ENCODE data around the gene NOXO1. TPM values are rescaled to one million over a fixed set of nuclear protein-coding genes. Genes with fewer than 3 reads are reported as not detected.

NOXO1 gene
- total and polyA plus RNA-seq, 11 donors, result 0.06 to 0.15 TPM; not detected in 9

DNA sequence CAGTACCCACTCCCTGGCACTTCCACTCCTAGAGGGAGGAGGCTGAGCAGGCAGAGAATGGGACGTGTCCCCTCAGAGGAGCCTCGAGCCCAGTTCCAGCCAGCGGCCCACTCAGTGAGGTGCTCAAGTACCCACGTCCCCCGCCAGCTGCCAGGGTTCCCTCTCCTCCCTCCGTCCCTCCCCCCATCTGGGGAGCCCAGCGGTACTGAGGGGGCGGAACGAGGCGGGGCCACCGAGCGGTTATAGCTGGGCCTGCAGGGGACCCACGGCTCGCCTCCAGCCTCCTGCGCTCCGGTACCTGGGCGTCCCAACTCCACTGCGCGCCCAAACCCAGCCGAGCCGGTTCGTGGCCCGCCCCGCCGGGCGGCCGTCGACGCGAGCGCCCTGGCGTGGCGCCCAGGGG lies 38.2 kb upstream of the NOXO1 start, which contains the start of gene NPW:
NPW (plus strand) TSS at position 268 of the 403 bp plus-strand sequence.
- DNase-seq, result peak in 1 of 5 donors; percentile 25
- H3K9me3 ChIP-seq, result no peaks in the 10 kb centered on the region
- intact Hi-C loops (cut with DNase I), result loop anchor here in 1 of 10 donors (5.0 kb wide), 1 partner anchor 33 kb away; no protein-coding TSS in a partner anchor
- no peak within 1 kb of the TSS for H3K27ac ChIP-seq
- TF ChIP-seq POLR2A (IDR thresholded peaks at IDR 0.05), result no peak
- TF ChIP-seq, protein P1, sequence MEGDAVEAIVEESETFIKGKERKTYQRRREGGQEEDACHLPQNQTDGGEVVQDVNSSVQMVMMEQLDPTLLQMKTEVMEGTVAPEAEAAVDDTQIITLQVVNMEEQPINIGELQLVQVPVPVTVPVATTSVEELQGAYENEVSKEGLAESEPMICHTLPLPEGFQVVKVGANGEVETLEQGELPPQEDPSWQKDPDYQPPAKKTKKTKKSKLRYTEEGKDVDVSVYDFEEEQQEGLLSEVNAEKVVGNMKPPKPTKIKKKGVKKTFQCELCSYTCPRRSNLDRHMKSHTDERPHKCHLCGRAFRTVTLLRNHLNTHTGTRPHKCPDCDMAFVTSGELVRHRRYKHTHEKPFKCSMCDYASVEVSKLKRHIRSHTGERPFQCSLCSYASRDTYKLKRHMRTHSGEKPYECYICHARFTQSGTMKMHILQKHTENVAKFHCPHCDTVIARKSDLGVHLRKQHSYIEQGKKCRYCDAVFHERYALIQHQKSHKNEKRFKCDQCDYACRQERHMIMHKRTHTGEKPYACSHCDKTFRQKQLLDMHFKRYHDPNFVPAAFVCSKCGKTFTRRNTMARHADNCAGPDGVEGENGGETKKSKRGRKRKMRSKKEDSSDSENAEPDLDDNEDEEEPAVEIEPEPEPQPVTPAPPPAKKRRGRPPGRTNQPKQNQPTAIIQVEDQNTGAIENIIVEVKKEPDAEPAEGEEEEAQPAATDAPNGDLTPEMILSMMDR (IDR thresholded peaks at IDR 0.05), result no peak
- H3K36me3 ChIP-seq, result no peaks in the 10 kb centered on the region
- peak within 1 kb of the TSS in 4 of 12 donors; percentile 3 to 22 (median 16) for H3K4me3 ChIP-seq
- peaks cover 0 to 36% (median 26%) of the 10 kb centered on the region in 12 donors for H3K4me1 ChIP-seq
- whole genome bisulfite sequencing, 4 donors, result 2 to 21% (median 5%) methylated on average over 5 to 33 of the region's 33 CpGs
- no peak for ATAC-seq
- H3K27me3 ChIP-seq, result peaks cover 10 to 40% (median 30%) of the 10 kb centered on the region in 9 donors

GRCh38 chr16:2016407-2016922 lies 35.2 kb upstream of the NOXO1 start:
- Histone ChIP-seq H3K4me3 (no peak overlapping the region), H3K9me3 (no peaks in the 10 kb centered on the region), H3K27me3 (peaks cover 10 to 36% (median 26%) of the 10 kb centered on the region in 9 donors), H3K4me1 (peaks cover 0 to 15% (median 10%) of the 10 kb centered on the region in 12 donors), H3K36me3 (no peaks in the 10 kb centered on the region), H3K27ac (no peak overlapping the region)
- 28 to 32% (median 31%) methylated on average over 8 to 13 of the region's 13 CpGs for WGBS, 4 donors
- TF ChIP-seq POLR2A (IDR thresholded peaks at IDR 0.05), result no peak
- TF ChIP-seq, protein P1 (IDR thresholded peaks at IDR 0.05), result peak; percentile 6 to 47 (median 26)
- DNase-seq, result no peak
- ATAC-seq, result no peak
- intact Hi-C loops (cut with DNase I), result loop anchor here in 1 of 10 donors (5.0 kb wide), 1 partner anchor 36 kb away; no protein-coding TSS in a partner anchor

- intact Hi-C loops (cut with DNase I), result loop anchor here in 1 of 10 donors (5.0 kb wide), 1 partner anchor 36 kb away; no protein-coding TSS in a partner anchor
- no peak for DNase-seq
- Histone ChIP-seq H3K27ac (no peak overlapping the region), H3K27me3 (peaks cover 10 to 30% (median 20%) of the 10 kb centered on the region in 9 donors), H3K9me3 (no peaks in the 10 kb centered on the region), H3K36me3 (no peaks in the 10 kb centered on the region), H3K4me1 (peaks cover 0 to 15% (median 10%) of the 10 kb centered on the region in 12 donors), H3K4me3 (no peak overlapping the region)
- ATAC-seq, result no peak
- 81 to 87% (median 83%) methylated on average over 7 of the region's 7 CpGs for WGBS, 4 donors
- TF ChIP-seq POLR2A (IDR thresholded peaks at IDR 0.05), result no peak
- TF ChIP-seq, protein P1 (IDR thresholded peaks at IDR 0.05), result no peak
Measured at GRCh38 chr16:2015947-2016208, 34.6 kb upstream of the NOXO1 start.

DNA sequence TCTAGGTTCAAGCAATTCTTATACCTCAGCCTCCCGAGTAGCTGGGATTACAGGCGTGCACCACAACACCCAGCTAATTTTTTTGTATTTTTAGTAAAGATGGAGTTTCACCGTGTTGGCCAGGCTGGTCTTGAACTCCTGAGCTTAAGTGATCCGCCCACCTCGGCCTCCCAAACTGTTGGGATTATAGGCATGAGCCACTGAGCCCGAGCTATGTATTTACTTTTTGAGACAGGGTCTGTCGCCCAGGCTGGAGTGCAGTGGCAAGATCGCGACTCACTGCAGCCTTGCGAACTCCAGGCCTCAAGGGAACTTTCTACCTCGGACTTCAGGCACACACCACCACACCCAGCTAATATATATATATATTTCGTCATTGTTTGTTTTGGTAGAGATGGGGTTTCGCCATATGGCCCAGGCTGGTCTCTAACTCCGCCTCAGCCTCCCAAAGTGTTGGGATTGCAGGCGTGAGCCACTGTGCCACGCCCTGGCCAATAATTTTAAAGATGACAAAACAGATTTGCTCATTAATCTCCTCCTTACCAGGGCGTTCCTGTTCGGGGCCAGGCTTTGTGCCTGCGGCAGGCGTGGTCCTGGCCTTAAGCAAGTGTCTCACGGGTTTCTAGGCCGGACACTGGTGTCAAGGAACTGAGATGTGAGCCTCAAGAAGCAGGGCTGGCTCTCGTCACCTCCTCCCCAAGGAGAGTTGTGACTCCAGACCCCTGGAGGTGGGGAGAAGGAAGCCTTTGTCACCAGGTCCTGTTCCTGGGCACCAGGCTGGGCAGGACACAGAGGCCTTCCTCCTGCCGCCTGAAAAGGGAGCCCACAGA lies 34.1 kb upstream of the NOXO1 start:
- DNase-seq, result no peak
- H3K4me1 ChIP-seq, result peaks cover under 1 to 15% (median 9%) of the 10 kb centered on the region in 12 donors
- H3K36me3 ChIP-seq, result no peaks in the 10 kb centered on the region
- WGBS, 4 donors, result 90 to 92% (median 91%) methylated on average over 24 of the region's 24 CpGs
- H3K4me3 ChIP-seq, result no peak overlapping the region
- H3K27ac ChIP-seq, result no peak overlapping the region
- H3K9me3 ChIP-seq, result no peaks in the 10 kb centered on the region
- TF ChIP-seq POLR2A (IDR thresholded peaks at IDR 0.05), result no peak
- TF ChIP-seq, protein P1 (IDR thresholded peaks at IDR 0.05), result no peak
- intact Hi-C loops (cut with DNase I), result loop anchor here in 1 of 10 donors (5.0 kb wide), 1 partner anchor 37 kb away; no protein-coding TSS in a partner anchor
- H3K27me3 ChIP-seq, result peaks cover 5 to 25% (median 15%) of the 10 kb centered on the region in 9 donors
- ATAC-seq, result peak in 1 of 4 donors; percentile 11

All from heart left ventricle (tissue), 16 donors.